Thyroid gland (tissue), 4 donors: ENCODE data around the gene NDUFV1. TPM values are rescaled to one million over a fixed set of nuclear protein-coding genes. Genes with fewer than 3 reads are reported as not detected.
"Not testable (repeated sequence)": the region's sequence is repeated elsewhere in the genome, so short reads cannot be mapped to it uniquely, and the experiment has no call there.

Source experiments
- DNase-seq, 2 donors: peaks; one replicate each; pipeline ENCODE4 v3.0.0-alpha.2; 2019
- H3K27ac ChIP-seq, 3 donors: fragments of 200-600 bp; sonication (generic); 1 replicate in 2 of 3; 2 replicates in 1 of 3; pipeline ENCODE4 v1.5.1; 2016 to 2019; ENCODE audit warnings: mild to moderate bottlenecking in 1 of 3, moderate library complexity in 1 of 3
- H3K27me3 ChIP-seq: fragments of 200-600 bp; sonication (generic); one replicate; pipeline ENCODE4 v1.5.1; 2019
- H3K36me3 ChIP-seq, 2 donors: fragments of 200-600 bp; sonication (generic); one replicate each; pipeline ENCODE4 v1.5.1; 2016 to 2019
- H3K4me1 ChIP-seq, 2 donors: fragments of 200-600 bp; sonication (generic); one replicate each; pipeline ENCODE4 v1.5.1; 2017 to 2019
- H3K4me3 ChIP-seq, 3 donors: fragments of 200-600 bp; sonication (generic); replicated peaks in 1 of 3; 1 replicate in 2 of 3; 2 replicates in 1 of 3; pipeline ENCODE4 v1.5.1; 2016; ENCODE audit warnings: mild to moderate bottlenecking in 1 of 3
- H3K9me3 ChIP-seq: fragments of 200-600 bp; sonication (generic); one replicate; pipeline ENCODE4 v1.5.1; 2017
- POLR2A ChIP-seq, 2 donors: fragments of 450-650 bp; IDR thresholded peaks; one replicate each; pipeline ENCODE4 v1.6.1; 2017; ENCODE audit warnings: antibody characterized with exemption in 2 of 2, mild to moderate bottlenecking in 2 of 2, moderate library complexity in 1 of 2
- WGBS, 2 donors: methylation state at CpG; one replicate each; pipeline ENCODE4 v1.1.5; 2017; 5-methylcytosine and 5-hydroxymethylcytosine counted together
- intact Hi-C: fragments of 100-400 bp; cut with DNase I; formaldehyde crosslinking; loops from one replicate; pipeline ENCODE4 v1.15.1; 2023
- small RNA-seq: library from RNA; depleted of rRNA; stranded (forward); fragments of <200 nt; gene quantifications from one replicate; pipeline ENCODE3, GENCODE V24; 2016
- total RNA-seq, 4 donors: library from RNA; depleted of rRNA; stranded (reverse); fragments of >200 nt; gene quantifications; one replicate each; pipeline ENCODE4 v1.2.3, GENCODE V29; 2016
- TF ChIP-seq, protein P1 (sequence below), 6 experiments: fragments of 200-600 bp in 3 of 6; fragments of 450-650 bp in 3 of 6; sonication (generic) in 3 of 6; IDR thresholded peaks; one replicate each; pipeline ENCODE4 v1.5.1; 2016 to 2019; ENCODE audit warnings: antibody characterized with exemption in 6 of 6, mild to moderate bottlenecking in 2 of 6, inconsistent platforms in 1 of 6, moderate library complexity in 1 of 6

NDUFV1 gene
- total RNA-seq, 4 donors from 2014 or later = 323 to 401 (median 356) TPM

DNA sequence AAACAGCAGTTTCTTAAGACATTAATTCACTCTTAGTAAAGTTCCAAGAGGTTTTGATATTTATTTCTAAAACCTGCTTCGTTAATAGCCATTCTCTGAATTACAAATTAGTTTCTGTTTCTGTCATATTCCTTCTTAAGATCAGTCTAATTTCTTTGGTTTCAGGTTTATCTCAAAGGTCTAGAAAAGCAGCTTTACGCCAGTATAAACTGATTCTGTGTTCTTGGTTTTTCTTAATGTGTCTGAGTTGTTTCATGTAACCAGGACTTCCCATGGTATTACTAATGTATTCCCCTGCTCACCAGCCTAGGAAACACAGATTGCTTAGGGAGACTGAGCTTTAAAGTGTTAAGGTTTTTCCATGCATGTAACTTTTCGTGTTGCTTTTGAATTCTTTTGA is 50.6 kb downstream of the NDUFV1 start:
- H3K36me3 ChIP-seq = no peaks in the 10 kb centered on the region
- no peak overlapping the region for H3K4me3 ChIP-seq
- H3K4me1 ChIP-seq = no peaks in the 10 kb centered on the region
- no peak overlapping the region for H3K27ac ChIP-seq
- 41 to 54% methylated on average over 3 of the region's 3 CpGs for WGBS, 2 donors
- intact Hi-C loops = no loop called here
- H3K27me3 ChIP-seq = no peaks in the 10 kb centered on the region
- no peak for DNase-seq
- TF ChIP-seq, protein P1, sequence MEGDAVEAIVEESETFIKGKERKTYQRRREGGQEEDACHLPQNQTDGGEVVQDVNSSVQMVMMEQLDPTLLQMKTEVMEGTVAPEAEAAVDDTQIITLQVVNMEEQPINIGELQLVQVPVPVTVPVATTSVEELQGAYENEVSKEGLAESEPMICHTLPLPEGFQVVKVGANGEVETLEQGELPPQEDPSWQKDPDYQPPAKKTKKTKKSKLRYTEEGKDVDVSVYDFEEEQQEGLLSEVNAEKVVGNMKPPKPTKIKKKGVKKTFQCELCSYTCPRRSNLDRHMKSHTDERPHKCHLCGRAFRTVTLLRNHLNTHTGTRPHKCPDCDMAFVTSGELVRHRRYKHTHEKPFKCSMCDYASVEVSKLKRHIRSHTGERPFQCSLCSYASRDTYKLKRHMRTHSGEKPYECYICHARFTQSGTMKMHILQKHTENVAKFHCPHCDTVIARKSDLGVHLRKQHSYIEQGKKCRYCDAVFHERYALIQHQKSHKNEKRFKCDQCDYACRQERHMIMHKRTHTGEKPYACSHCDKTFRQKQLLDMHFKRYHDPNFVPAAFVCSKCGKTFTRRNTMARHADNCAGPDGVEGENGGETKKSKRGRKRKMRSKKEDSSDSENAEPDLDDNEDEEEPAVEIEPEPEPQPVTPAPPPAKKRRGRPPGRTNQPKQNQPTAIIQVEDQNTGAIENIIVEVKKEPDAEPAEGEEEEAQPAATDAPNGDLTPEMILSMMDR (IDR thresholded peaks at IDR 0.05) = no peak
- TF ChIP-seq POLR2A (IDR thresholded peaks at IDR 0.05) = no peak
- no peaks in the 10 kb centered on the region for H3K9me3 ChIP-seq

DNA sequence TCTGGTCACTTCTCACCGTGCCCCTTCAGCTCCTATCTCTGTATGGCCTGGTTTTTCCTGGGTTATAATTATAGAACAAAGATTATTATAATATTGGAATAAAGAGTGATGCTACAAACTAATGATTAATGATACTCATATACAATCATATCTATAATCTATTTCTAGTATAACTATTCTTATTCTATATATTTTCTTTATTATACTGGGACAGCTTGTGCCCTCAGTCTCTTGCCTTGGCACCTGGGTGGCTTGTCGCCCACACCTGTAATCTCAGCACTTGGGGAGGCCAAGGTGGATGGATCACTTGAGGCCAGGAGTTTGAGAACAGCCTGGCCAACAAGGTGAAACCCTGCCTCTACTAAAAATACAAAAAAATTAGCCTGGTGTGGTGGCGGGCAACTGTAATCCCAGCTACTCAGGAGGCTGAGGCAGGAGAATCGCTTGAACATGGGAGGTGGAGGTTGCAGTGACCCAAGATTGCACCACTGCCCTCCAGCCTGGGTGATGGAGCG is 53.0 kb downstream of the NDUFV1 start:
- TF ChIP-seq, protein P1 (IDR thresholded peaks at IDR 0.05) = peak in 2 of 6 experiments; percentile 6 to 24
- H3K4me1 ChIP-seq, H3K4me3 ChIP-seq, DNase-seq, intact Hi-C loops, H3K36me3 ChIP-seq, H3K9me3 ChIP-seq, H3K27me3 ChIP-seq, H3K27ac ChIP-seq: not testable (repeated sequence)
- WGBS, 2 donors = 57 to 65% methylated on average over 5 of the region's 5 CpGs

DNA sequence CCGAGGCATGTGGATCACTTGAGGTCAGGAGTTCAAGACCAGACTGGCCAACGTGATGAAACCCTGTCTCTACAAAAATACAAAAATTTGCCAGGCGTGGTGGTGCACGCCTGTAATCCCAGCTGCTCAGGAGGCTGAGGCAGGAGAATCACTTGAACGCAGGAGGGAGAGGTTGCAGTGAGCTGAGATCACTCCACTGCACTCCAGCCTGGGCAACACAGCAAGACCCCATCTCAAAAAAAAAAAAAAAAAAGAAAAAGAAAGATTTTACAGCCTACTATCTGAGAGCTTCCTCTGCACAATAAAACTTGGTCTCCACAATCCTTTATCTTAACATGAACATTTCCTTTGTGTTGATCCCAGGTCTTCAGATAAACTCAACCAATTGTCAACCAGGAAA is 54.0 kb downstream of the NDUFV1 start:
- WGBS, 2 donors = 80 to 86% methylated on average over 5 of the region's 5 CpGs
- H3K36me3 ChIP-seq, DNase-seq, H3K27ac ChIP-seq, H3K9me3 ChIP-seq, H3K4me1 ChIP-seq, intact Hi-C loops, H3K4me3 ChIP-seq, H3K27me3 ChIP-seq: not testable (repeated sequence)

Small RNA genes lying within 50 kb of the gene (small RNA-seq; reads per million reads assigned to genes)
- not detected for gene AP003385.3

Other genes with a start within 250 kb of the NDUFV1 start
- gene CLCF1, start 233.3 kb upstream of the NDUFV1 start, total RNA-seq = 1 to 10 TPM; 4.3 to 9.4 (median 6.9) TPM
- gene RAD9A, start 214.9 kb upstream of the NDUFV1 start, total RNA-seq = 10 to 100 TPM; 22.7 to 38.0 (median 31.0) TPM
- 100 to 1,000 TPM; 164 to 216 (median 191) TPM for gene PPP1CA, start 205.1 kb upstream of the NDUFV1 start, total RNA-seq
- gene TBC1D10C, start 202.9 kb upstream of the NDUFV1 start, total RNA-seq = 10 to 100 TPM in 2 of 4 donors, 1 to 10 TPM in 2; 8.8 to 16.0 (median 11.6) TPM
- gene CARNS1, start 191.3 kb upstream of the NDUFV1 start, total RNA-seq = 1 to 10 TPM; 3.8 to 9.8 (median 5.9) TPM
- gene RPS6KB2, start 178.4 kb upstream of the NDUFV1 start, total RNA-seq = 100 to 1,000 TPM in 1 of 4 donors, 10 to 100 TPM in 3; 44.1 to 102 (median 62.2) TPM
- gene PTPRCAP, start 169.3 kb upstream of the NDUFV1 start, total RNA-seq = 1 to 10 TPM; 5.6 to 7.2 (median 6.4) TPM
- 100 to 1,000 TPM in 1 of 4 donors, 10 to 100 TPM in 3; 73.9 to 102 (median 81.3) TPM for gene CORO1B, start 163.5 kb upstream of the NDUFV1 start, total RNA-seq
- not detected for gene GPR152, start 154.2 kb upstream of the NDUFV1 start, total RNA-seq
- 1 to 10 TPM in 1 of 4 donors, under 1 TPM in 2, not detected in 1; 0.33 to 6.4 (median 0.39) TPM for gene CABP4, start 151.6 kb upstream of the NDUFV1 start, total RNA-seq
- gene TMEM134, start 137.7 kb upstream of the NDUFV1 start, total RNA-seq = 100 to 1,000 TPM in 1 of 4 donors, 10 to 100 TPM in 3; 69.0 to 138 (median 95.8) TPM
- gene AIP, start 123.9 kb upstream of the NDUFV1 start, total RNA-seq = 100 to 1,000 TPM in 1 of 4 donors, 10 to 100 TPM in 3; 58.2 to 100 (median 83.2) TPM
- 10 to 100 TPM; 22.8 to 52.6 (median 47.2) TPM for gene PITPNM1, start 101.6 kb upstream of the NDUFV1 start, total RNA-seq
- 100 to 1,000 TPM in 2 of 4 donors, 10 to 100 TPM in 2; 90.0 to 240 (median 148) TPM for gene CDK2AP2, start 98.8 kb upstream of the NDUFV1 start, total RNA-seq
- not detected for gene CABP2, start 83.5 kb upstream of the NDUFV1 start, total RNA-seq
- gene GSTP1, start 23.1 kb upstream of the NDUFV1 start, total RNA-seq = 1,000 to 10,000 TPM in 3 of 4 donors, 100 to 1,000 TPM in 1; 877 to 4,013 (median 1,716) TPM
- 10 to 100 TPM; 16.7 to 67.7 (median 51.1) TPM for gene NUDT8, start 23.0 kb downstream of the NDUFV1 start, total RNA-seq
- gene TBX10, start 32.8 kb downstream of the NDUFV1 start, total RNA-seq = not detected
- gene ACY3, start 43.8 kb downstream of the NDUFV1 start, total RNA-seq = not detected
- 1 to 10 TPM in 1 of 4 donors, not detected in 3; 1.3 TPM for gene ALDH3B2, start 67.7 kb downstream of the NDUFV1 start, total RNA-seq